ENCODE measurements around the gene PANX3.

Gene PANX3

GRCh38 chr11:124661553-124661952 is 50.3 kb downstream of the PANX3 start:
- no peak for DNase-seq

GRCh38 chr11:124662106-124662505 is 50.9 kb downstream of the PANX3 start:
- DNase-seq, result peak in 1 of 2 experiments; percentile 4

- no peak for DNase-seq
Observed at GRCh38 chr11:124663861-124664260, 52.6 kb downstream of the PANX3 start.

- no peak for DNase-seq
Observed at GRCh38 chr11:124667601-124668000, 56.4 kb downstream of the PANX3 start.

- DNase-seq, result peak in 1 of 2 experiments; percentile 11
Observed at GRCh38 chr11:124669193-124669592, 58.0 kb downstream of the PANX3 start.

Measured in cerebellar nuclear complex (tissue), 1 donor.